SK-N-SH (cell line): ENCODE results near the gene NBEAL2. TPM values are rescaled to one million over a fixed set of nuclear protein-coding genes. Genes with fewer than 3 reads are reported as not detected.
A peak's percentile ranks its signal among the peaks of the same experiment; 100 is the strongest.

Experiments
- CTCF ChIA-PET: fragments of 300-600, 350-600 bp; formaldehyde crosslinking; extraction: SDS; loops from one replicate; lab custom pipeline; 2021; lab: Yijun Ruan, JAX
- POLR2A ChIA-PET: fragments of 350-600 bp; sonication (Branson Sonifier 250); formaldehyde crosslinking; extraction: SDS; loops from one replicate; lab custom pipeline; 2020; ENCODE audit warnings: antibody characterized with exemption, inconsistent platforms; lab: Yijun Ruan, JAX
- DNase-seq: peaks from one replicate; pipeline ENCODE4 v3.0.0; 2012
- H2AFZ ChIP-seq: fragments of 200-600 bp; sonication (generic); 2 replicates; pipeline ENCODE4 v1.8.1; 2016; ENCODE audit warnings: antibody characterized with exemption, mild to moderate bottlenecking, low read depth
- H3F3A ChIP-seq: fragments of 200-600 bp; sonication (generic); replicated peaks from 2 replicates; pipeline ENCODE3; 2016; ENCODE audit warnings: antibody characterized with exemption, mild to moderate bottlenecking; ENCODE audit not compliant: insufficient read depth
- H3K27ac ChIP-seq, 2 experiments: fragments of 200-500 bp in 1 of 2; fragments of 200-600 bp in 1 of 2; sonication (Bioruptor generic) in 1 of 2; sonication (generic), shearing (Covaris generic) in 1 of 2; 2 replicates each; pipeline versions ENCODE4 v1.5.1 to v1.6.1; 2014 to 2016; ENCODE audit warnings: low read depth in 2 of 2, inconsistent platforms in 1 of 2, low read length in 1 of 2, mild to moderate bottlenecking in 1 of 2, mixed read lengths in 1 of 2
- H3K27me3 ChIP-seq: fragments of 200-600 bp; sonication (generic), shearing (Covaris generic); 2 replicates; pipeline ENCODE4 v1.6.1; 2016; ENCODE audit warnings: mixed run types; ENCODE audit not compliant: insufficient read depth
- H3K36me3 ChIP-seq, 2 experiments: fragments of 200-500 bp in 1 of 2; fragments of 200-600 bp in 1 of 2; sonication (Bioruptor generic) in 1 of 2; sonication (generic) in 1 of 2; replicated peaks in 1 of 2; 2 replicates each; pipeline versions ENCODE3 to v1.5.1; 2014 to 2016; ENCODE audit warnings: low read length in 1 of 2, mild to moderate bottlenecking in 1 of 2; ENCODE audit not compliant: insufficient read depth in 2 of 2, control insufficient read depth in 1 of 2
- H3K4me1 ChIP-seq, 2 experiments: fragments of 200-500 bp in 1 of 2; fragments of 200-600 bp in 1 of 2; sonication (Bioruptor generic) in 1 of 2; sonication (generic), shearing (Covaris generic) in 1 of 2; 2 replicates each; pipeline versions ENCODE4 v1.5.1 to v1.6.1; 2014 to 2016; ENCODE audit warnings: low read depth in 1 of 2, low read length in 1 of 2, mixed run types in 1 of 2; ENCODE audit not compliant: insufficient read depth in 2 of 2, control insufficient read depth in 1 of 2
- H3K4me2 ChIP-seq: fragments of 200-600 bp; sonication (generic), shearing (Covaris generic); 2 replicates; pipeline ENCODE4 v1.6.1; 2017; ENCODE audit warnings: mixed run types
- H3K4me3 ChIP-seq, 2 experiments: fragments of 200-500 bp in 1 of 2; fragments of 200-600 bp in 1 of 2; sonication (Bioruptor generic) in 1 of 2; sonication (generic), shearing (Covaris generic) in 1 of 2; 2 replicates each; pipeline versions ENCODE4 v1.5.1 to v1.8.1; 2014 to 2016; ENCODE audit warnings: low read depth in 2 of 2, inconsistent platforms in 1 of 2, low read length in 1 of 2, mild to moderate bottlenecking in 1 of 2, mixed read lengths in 1 of 2, moderate library complexity in 1 of 2
- H3K79me2 ChIP-seq: fragments of 200-600 bp; sonication (generic); 2 replicates; pipeline ENCODE4 v1.8.1; 2017; ENCODE audit warnings: mild to moderate bottlenecking; ENCODE audit not compliant: insufficient read depth
- H3K9ac ChIP-seq: fragments of 200-600 bp; sonication (generic); 2 replicates; pipeline ENCODE4 v1.6.1; 2017; ENCODE audit warnings: mixed run types
- H3K9me2 ChIP-seq: fragments of 200-600 bp; sonication (generic); 2 replicates; pipeline ENCODE4 v1.6.1; 2017; ENCODE audit warnings: mixed run types
- H3K9me3 ChIP-seq: fragments of 200-600 bp; sonication (generic); 2 replicates; pipeline ENCODE4 v1.6.1; 2017; ENCODE audit warnings: mixed run types, mild to moderate bottlenecking, moderate library complexity
- H4K20me1 ChIP-seq: fragments of 200-600 bp; sonication (generic); 2 replicates; pipeline ENCODE4 v1.6.1; 2017; ENCODE audit warnings: mild to moderate bottlenecking, mixed run types; ENCODE audit not compliant: insufficient read depth
- CHD2 ChIP-seq: fragments of 150-350 bp; IDR thresholded peaks from 2 replicates; pipeline ENCODE4 v1.6.1; 2018; ENCODE audit warnings: low read length; ENCODE audit not compliant: partially characterized antibody
- EP300 ChIP-seq, 2 experiments: IDR thresholded peaks; 2 replicates each; pipeline versions ENCODE4 v1.4.0 to v1.6.1; 2012; ENCODE audit warnings: borderline replicate concordance in 1 of 2, low read depth in 1 of 2, low read length in 1 of 2
- FOSL2 ChIP-seq: IDR thresholded peaks from 2 replicates; pipeline ENCODE4 v1.4.0; 2012; ENCODE audit warnings: low read depth, mild to moderate bottlenecking, moderate library complexity, borderline replicate concordance
- FOXJ3 ChIP-seq: sonication (generic); formaldehyde crosslinking; IDR thresholded peaks from 2 replicates; pipeline ENCODE4 v1.5.1; 2020; ENCODE audit warnings: mild to moderate bottlenecking, missing genetic modification reagents
- FOXM1 ChIP-seq: IDR thresholded peaks from 2 replicates; pipeline ENCODE4 v1.4.0; 2012; ENCODE audit warnings: low read depth, mild to moderate bottlenecking
- GABPA ChIP-seq: IDR thresholded peaks from 2 replicates; pipeline ENCODE4 v1.4.0; 2012; ENCODE audit warnings: low read depth, mild to moderate bottlenecking
- GATA2 ChIP-seq: sonication (generic); formaldehyde crosslinking; IDR thresholded peaks from 2 replicates; pipeline ENCODE4 v1.5.0; 2020; ENCODE audit warnings: mild to moderate bottlenecking, missing genetic modification reagents
- IRF3 ChIP-seq: fragments of 150-350 bp; IDR thresholded peaks from 2 replicates; pipeline ENCODE4 v1.6.1; 2016; ENCODE audit warnings: mild to moderate bottlenecking, low read depth, low read length
- JUND ChIP-seq: IDR thresholded peaks from 2 replicates; pipeline ENCODE4 v1.4.0; 2012
- MAX ChIP-seq: IDR thresholded peaks from 2 replicates; pipeline ENCODE4 v1.4.0; 2012; ENCODE audit warnings: low read depth
- MEF2A ChIP-seq: IDR thresholded peaks from 2 replicates; pipeline ENCODE4 v1.4.0; 2012; ENCODE audit warnings: low read depth, borderline replicate concordance
- NRF1 ChIP-seq: IDR thresholded peaks from 2 replicates; pipeline ENCODE4 v1.6.1; 2012; ENCODE audit warnings: low read depth, mild to moderate bottlenecking, low read length
- POLR2AphosphoS5 ChIP-seq: IDR thresholded peaks from 2 replicates; pipeline ENCODE4 v1.6.1; 2012; ENCODE audit warnings: low read depth, low read length
- RAD21 ChIP-seq: IDR thresholded peaks from 2 replicates; pipeline ENCODE4 v1.6.1; 2012; ENCODE audit warnings: mild to moderate bottlenecking, low read length
- RCOR1 ChIP-seq: fragments of 150-350 bp; IDR thresholded peaks from 2 replicates; pipeline ENCODE4 v1.6.1; 2017; ENCODE audit warnings: antibody characterized with exemption, low read length
- REST ChIP-seq: IDR thresholded peaks from 2 replicates; pipeline ENCODE4 v1.6.1; 2012; ENCODE audit warnings: mild to moderate bottlenecking, low read depth, low read length, moderate library complexity
- RFX5 ChIP-seq: IDR thresholded peaks from 2 replicates; pipeline ENCODE4 v1.6.1; 2012; ENCODE audit warnings: mild to moderate bottlenecking, improper control_type of control experiment, low read length
- RXRA ChIP-seq: IDR thresholded peaks from 2 replicates; pipeline ENCODE4 v1.4.0; 2012; ENCODE audit warnings: low read depth, mild to moderate bottlenecking, borderline replicate concordance
- SMC3 ChIP-seq: IDR thresholded peaks from 2 replicates; pipeline ENCODE4 v1.6.1; 2012; ENCODE audit warnings: low read depth, low read length, improper control_type of control experiment
- TCF12 ChIP-seq: IDR thresholded peaks from 2 replicates; pipeline ENCODE4 v1.4.0; 2012
- USF2 ChIP-seq: fragments of 150-350 bp; IDR thresholded peaks from 2 replicates; pipeline ENCODE4 v1.6.1; 2017; ENCODE audit warnings: antibody characterized with exemption, low read length, low read depth, borderline replicate concordance
- WGBS: methylation state at CpG from one replicate; pipeline ENCODE4 v1.1.6; 2017; ENCODE audit warnings: low lambda C conversion rate; 5-methylcytosine and 5-hydroxymethylcytosine counted together
- polyA plus RNA-seq, 3 experiments: library from polyadenylated mRNA; depleted of rRNA; stranded (reverse); fragments of >200 nt; gene quantifications; 2 replicates each; pipeline ENCODE4 v1.2.3, GENCODE V29; 2012

Gene NBEAL2
- polyA plus RNA-seq, 1 of the 3 experiments (the other 2 are of a cell fraction), result 20.3 TPM

GRCh38 chr3:47006145-47006651 lies 26.7 kb downstream of the NBEAL2 start:
- peaks cover 0 to 5% of the 10 kb centered on the region in 2 experiments for H3K36me3 ChIP-seq
- POLR2A ChIA-PET, result no interaction called here
- 82% methylated on average over 6 of the region's 9 CpGs for WGBS

GRCh38 chr3:47007001-47007400 lies 27.5 kb downstream of the NBEAL2 start:
- Histone ChIP-seq H3K79me2 (no peaks in the 10 kb centered on the region), H3K4me1 (peaks cover 0 to 15% of the 10 kb centered on the region in 2 experiments; a peak in 1 of 4 replicates), H3K36me3 (peaks cover 0 to 3% of the 10 kb centered on the region in 2 experiments), H3F3A (no peaks in the 10 kb centered on the region), H3K9me2 (no peaks in the 10 kb centered on the region), H3K9me3 (no peaks in the 10 kb centered on the region), H2AFZ (no peak overlapping the region), H3K9ac (no peak overlapping the region), H3K27me3 (no peaks in the 10 kb centered on the region), H3K4me3 (no peak overlapping the region), H3K4me2 (no peak overlapping the region), H3K27ac (no peak overlapping the region), H4K20me1 (no peaks in the 10 kb centered on the region)
- ChIA-PET CTCF (interaction anchor here (1.0 to 4.7 kb wide), 5 partner anchors 9 to 97 kb away, joined by 3 to 16 read pairs (median 10); partner anchors contain the start of gene NBEAL2), POLR2A (no interaction called here)
- TF ChIP-seq GATA2 (CRISPR knock-in tag) (no peak), RFX5 (no peak), REST (no peak), FOSL2 (no peak), CHD2 (no peak), RXRA (no peak), RCOR1 (no peak), EP300 (IDR thresholded peaks at IDR 0.05; ENCODE audit: borderline replicate concordance in 1 of 2, low read depth in 1 of 2, low read length in 1 of 2) (no peak), NRF1 (no peak), JUND (no peak), MEF2A (no peak)
- DNase-seq, result peak; percentile 16
- 80% methylated on average over 1 of the region's 3 CpGs for WGBS

More at GRCh38 chr3:47006145-47006651, 26.7 kb downstream of the NBEAL2 start:
- H3K27ac ChIP-seq, result no peak overlapping the region
- H3K4me1 ChIP-seq, result peaks cover 0 to 15% of the 10 kb centered on the region in 2 experiments; a peak in 1 of 4 replicates
- H4K20me1 ChIP-seq, result no peaks in the 10 kb centered on the region
- no peak for DNase-seq
- no peak overlapping the region for H3K4me2 ChIP-seq
- TF ChIP-seq GABPA, result no peak
- TF ChIP-seq EP300 (IDR thresholded peaks at IDR 0.05; ENCODE audit: borderline replicate concordance in 1 of 2, low read depth in 1 of 2, low read length in 1 of 2), result no peak
- no peak for TF ChIP-seq USF2
- no peak for TF ChIP-seq MAX
- no peak for TF ChIP-seq TCF12
- no peak for TF ChIP-seq RXRA
- no peak for TF ChIP-seq FOXJ3
- TF ChIP-seq IRF3, result no peak
- TF ChIP-seq SMC3, result no peak
- no peak for TF ChIP-seq POLR2AphosphoS5
- no peak for TF ChIP-seq FOXM1
- no peak for TF ChIP-seq JUND
- TF ChIP-seq NRF1, result no peak
- TF ChIP-seq GATA2 (CRISPR knock-in tag), result no peak
- no peak for TF ChIP-seq RAD21
- no peak for TF ChIP-seq RCOR1
- no peaks in the 10 kb centered on the region for H3F3A ChIP-seq
- H3K9ac ChIP-seq, result no peak overlapping the region
- H3K9me3 ChIP-seq, result no peaks in the 10 kb centered on the region
- H2AFZ ChIP-seq, result no peak overlapping the region
- CTCF ChIA-PET, result interaction anchor here (0.7 to 4.7 kb wide), 6 partner anchors 8 to 324 kb away, joined by 3 to 16 read pairs (median 8); no protein-coding TSS in a partner anchor
- no peaks in the 10 kb centered on the region for H3K27me3 ChIP-seq
- H3K79me2 ChIP-seq, result no peaks in the 10 kb centered on the region
- H3K4me3 ChIP-seq, result no peak overlapping the region
- H3K9me2 ChIP-seq, result no peaks in the 10 kb centered on the region
